ENCODE measurements around the gene PCNT. TPM values are rescaled to one million over a fixed set of nuclear protein-coding genes. Genes with fewer than 3 reads are reported as not detected.

The PCNT gene
- total and polyA plus RNA-seq, 9 of the 15 experiments (the other 6 are each of a cell fraction or from before 2014, with no cell fraction given) = 9.1 to 53.5 (median 31.3) TPM

GRCh38 chr21:46320331-46320801 is 3.6 kb upstream of the PCNT start (continued):
- no peak for TF ChIP-seq DLX4 (CRISPR knock-in tag; IDR thresholded peaks at IDR 0.05)
- TF ChIP-seq USF1 (CRISPR knock-in tag; IDR thresholded peaks at IDR 0.05) = no peak
- no peak for TF ChIP-seq ZKSCAN3 (CRISPR knock-in tag; IDR thresholded peaks at IDR 0.05)
- TF ChIP-seq MEIS2 (IDR thresholded peaks at IDR 0.05; ENCODE audit: partially characterized antibody) = peak; percentile 63
- no peak for TF ChIP-seq HBP1 (CRISPR knock-in tag; IDR thresholded peaks at IDR 0.05)
- no peak for TF ChIP-seq GMEB1 (CRISPR knock-in tag; IDR thresholded peaks at IDR 0.05)
- no peak for TF ChIP-seq PATZ1 (CRISPR knock-in tag; IDR thresholded peaks at IDR 0.05; ENCODE audit: borderline replicate concordance)
- peak; percentile 78 to 91; a peak in 3 of 4 replicates for TF ChIP-seq RCOR1 (IDR thresholded peaks at IDR 0.05; ENCODE audit: borderline replicate concordance in 1 of 2, low read depth in 2 of 2, low read length in 2 of 2)
- TF ChIP-seq SMARCE1 (IDR thresholded peaks at IDR 0.05) = peak; percentile 97
- TF ChIP-seq ATF7 (IDR thresholded peaks at IDR 0.05) = peak; percentile 77
- peak; percentile 83 for TF ChIP-seq ELF4 (CRISPR knock-in tag; IDR thresholded peaks at IDR 0.05)
- peak; percentile 55; the same call in 1 of the 2 replicates for TF ChIP-seq ZNF407 (IDR thresholded peaks at IDR 0.05; ENCODE audit: low read depth)
- TF ChIP-seq FOXA1 (IDR thresholded peaks at IDR 0.05; ENCODE audit: borderline replicate concordance) = no peak
- TF ChIP-seq CBX5 (IDR thresholded peaks at IDR 0.05; ENCODE audit: borderline replicate concordance, low read depth) = no peak
